ENCODE data around the gene SMIM24. TPM values are rescaled to one million over a fixed set of nuclear protein-coding genes. Genes with fewer than 3 reads are reported as not detected.

Gene SMIM24
- polyA plus RNA-seq, 1 donor from 2014 or later = not detected

GRCh38 chr19:3497757-3498520 lies 17.6 kb upstream of the SMIM24 start (continued):
- TF ChIP-seq EP300 (conservative IDR thresholded peaks at IDR 0.05; ENCODE audit: poor library complexity, severe bottlenecking) (no peak), EZH2 (IDR thresholded peaks at IDR 0.05; ENCODE audit: borderline replicate concordance, insufficient read depth, low read length, poor library complexity, severe bottlenecking) (no peak), TAF1 (IDR thresholded peaks at IDR 0.05; ENCODE audit: low read depth) (no peak), SMC3 (conservative IDR thresholded peaks at IDR 0.05; ENCODE audit: poor library complexity) (no peak)

GRCh38 chr19:3496392-3497273 lies 16.3 kb upstream of the SMIM24 start:
- Histone ChIP-seq H3K27me3 (ENCODE audit: insufficient read depth, low read depth, low read length) (no peaks in the 10 kb centered on the region), H3K4me2 (ENCODE audit: low read length) (no peak overlapping the region), H3F3A (ENCODE audit: insufficient read depth, low read length, poor library complexity, severe bottlenecking) (no peaks in the 10 kb centered on the region), H3K9ac (ENCODE audit: low read length) (no peak overlapping the region), H3K9me3 (ENCODE audit: low read length) (no peaks in the 10 kb centered on the region), H2AFZ (ENCODE audit: low read depth, low read length) (no peak overlapping the region), H3K4me3 (ENCODE audit: low read length) (no peak overlapping the region), H3K27ac (ENCODE audit: low read length) (no peak overlapping the region), H3K79me2 (replicated peaks; ENCODE audit: insufficient read depth, low read length) (peaks cover 15% of the 10 kb centered on the region), H4K20me1 (ENCODE audit: insufficient read depth) (no peaks in the 10 kb centered on the region), H3K36me3 (ENCODE audit: insufficient read depth, low read length) (no peaks in the 10 kb centered on the region), H3K9me2 (ENCODE audit: insufficient read depth, low read length) (no peaks in the 10 kb centered on the region)
- TF ChIP-seq, protein P1, sequence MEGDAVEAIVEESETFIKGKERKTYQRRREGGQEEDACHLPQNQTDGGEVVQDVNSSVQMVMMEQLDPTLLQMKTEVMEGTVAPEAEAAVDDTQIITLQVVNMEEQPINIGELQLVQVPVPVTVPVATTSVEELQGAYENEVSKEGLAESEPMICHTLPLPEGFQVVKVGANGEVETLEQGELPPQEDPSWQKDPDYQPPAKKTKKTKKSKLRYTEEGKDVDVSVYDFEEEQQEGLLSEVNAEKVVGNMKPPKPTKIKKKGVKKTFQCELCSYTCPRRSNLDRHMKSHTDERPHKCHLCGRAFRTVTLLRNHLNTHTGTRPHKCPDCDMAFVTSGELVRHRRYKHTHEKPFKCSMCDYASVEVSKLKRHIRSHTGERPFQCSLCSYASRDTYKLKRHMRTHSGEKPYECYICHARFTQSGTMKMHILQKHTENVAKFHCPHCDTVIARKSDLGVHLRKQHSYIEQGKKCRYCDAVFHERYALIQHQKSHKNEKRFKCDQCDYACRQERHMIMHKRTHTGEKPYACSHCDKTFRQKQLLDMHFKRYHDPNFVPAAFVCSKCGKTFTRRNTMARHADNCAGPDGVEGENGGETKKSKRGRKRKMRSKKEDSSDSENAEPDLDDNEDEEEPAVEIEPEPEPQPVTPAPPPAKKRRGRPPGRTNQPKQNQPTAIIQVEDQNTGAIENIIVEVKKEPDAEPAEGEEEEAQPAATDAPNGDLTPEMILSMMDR (IDR thresholded peaks at IDR 0.05; ENCODE audit: poor library complexity, severe bottlenecking) = no peak
- TF ChIP-seq POLR2AphosphoS5 (IDR thresholded peaks at IDR 0.05) (no peak), REST (IDR thresholded peaks at IDR 0.05; ENCODE audit: borderline replicate concordance) (no peak), SMC3 (conservative IDR thresholded peaks at IDR 0.05; ENCODE audit: poor library complexity) (no peak), RAD21 (conservative IDR thresholded peaks at IDR 0.05) (no peak), EP300 (conservative IDR thresholded peaks at IDR 0.05; ENCODE audit: poor library complexity, severe bottlenecking) (no peak), TAF1 (IDR thresholded peaks at IDR 0.05; ENCODE audit: low read depth) (no peak), EZH2 (IDR thresholded peaks at IDR 0.05; ENCODE audit: borderline replicate concordance, insufficient read depth, low read length, poor library complexity, severe bottlenecking) (no peak), MXI1 (conservative IDR thresholded peaks at IDR 0.05; ENCODE audit: poor library complexity, severe bottlenecking) (no peak)
